ENCODE measurements around the gene JADE3. TPM values are rescaled to one million over a fixed set of nuclear protein-coding genes. Genes with fewer than 3 reads are reported as not detected.

The JADE3 gene
- total and polyA plus RNA-seq, 2 experiments from 2014 or later: 6.0 to 8.6 TPM

DNA sequence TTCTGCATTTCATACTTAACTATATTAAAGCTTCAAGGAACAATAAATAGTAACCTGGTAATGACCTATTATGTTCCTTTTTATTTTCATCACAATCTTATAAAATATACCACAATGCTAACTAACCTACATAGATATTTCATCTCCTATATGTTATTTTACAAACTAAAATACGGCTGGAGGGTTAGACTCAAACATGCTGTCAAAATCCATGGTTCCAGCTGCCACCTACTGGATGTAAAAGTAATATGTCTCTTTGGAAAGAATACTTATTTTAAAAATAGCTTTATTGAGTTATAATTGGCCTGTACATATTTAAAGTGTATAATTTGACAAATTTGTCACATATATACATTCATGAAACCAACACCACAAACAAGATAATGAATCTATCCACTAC lies 181.0 kb downstream of the JADE3 start:
- no peaks in the 10 kb centered on the region for H3K27me3 ChIP-seq
- H3K4me1 ChIP-seq (ENCODE audit: low read depth): no peaks in the 10 kb centered on the region
- H3K4me3 ChIP-seq: no peak overlapping the region
- TF ChIP-seq, protein P1, sequence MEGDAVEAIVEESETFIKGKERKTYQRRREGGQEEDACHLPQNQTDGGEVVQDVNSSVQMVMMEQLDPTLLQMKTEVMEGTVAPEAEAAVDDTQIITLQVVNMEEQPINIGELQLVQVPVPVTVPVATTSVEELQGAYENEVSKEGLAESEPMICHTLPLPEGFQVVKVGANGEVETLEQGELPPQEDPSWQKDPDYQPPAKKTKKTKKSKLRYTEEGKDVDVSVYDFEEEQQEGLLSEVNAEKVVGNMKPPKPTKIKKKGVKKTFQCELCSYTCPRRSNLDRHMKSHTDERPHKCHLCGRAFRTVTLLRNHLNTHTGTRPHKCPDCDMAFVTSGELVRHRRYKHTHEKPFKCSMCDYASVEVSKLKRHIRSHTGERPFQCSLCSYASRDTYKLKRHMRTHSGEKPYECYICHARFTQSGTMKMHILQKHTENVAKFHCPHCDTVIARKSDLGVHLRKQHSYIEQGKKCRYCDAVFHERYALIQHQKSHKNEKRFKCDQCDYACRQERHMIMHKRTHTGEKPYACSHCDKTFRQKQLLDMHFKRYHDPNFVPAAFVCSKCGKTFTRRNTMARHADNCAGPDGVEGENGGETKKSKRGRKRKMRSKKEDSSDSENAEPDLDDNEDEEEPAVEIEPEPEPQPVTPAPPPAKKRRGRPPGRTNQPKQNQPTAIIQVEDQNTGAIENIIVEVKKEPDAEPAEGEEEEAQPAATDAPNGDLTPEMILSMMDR (IDR thresholded peaks at IDR 0.05; ENCODE audit: low read depth, low read length): peak; percentile 41
- no peaks in the 10 kb centered on the region for H3K9me3 ChIP-seq (ENCODE audit: low read depth)
- no peaks in the 10 kb centered on the region for H3K36me3 ChIP-seq
- no peak overlapping the region for H3K27ac ChIP-seq
- DNase-seq (ENCODE audit: low read depth in 1 of 2, low spot score in 1 of 2): peak; percentile 39 to 53

DNA sequence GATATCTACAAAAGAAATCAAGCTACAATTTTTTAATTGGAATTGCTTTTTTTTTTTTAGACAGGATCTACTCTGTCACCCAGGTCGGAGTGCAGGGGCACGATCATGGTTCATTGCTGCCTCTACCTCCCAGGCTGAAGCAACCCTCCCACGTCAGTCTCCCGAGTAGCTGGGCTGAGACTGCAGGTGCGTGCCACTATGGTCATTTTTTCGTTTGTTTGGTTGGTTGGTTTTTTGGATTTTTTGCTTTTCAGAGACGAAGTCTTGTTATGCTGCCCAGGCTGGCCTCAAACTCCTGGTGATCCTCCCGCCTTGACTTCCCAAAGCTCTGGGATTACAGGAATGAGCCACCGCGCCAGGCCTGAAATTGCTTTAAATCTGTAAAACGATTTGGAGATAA lies 181.6 kb downstream of the JADE3 start:
- no peaks in the 10 kb centered on the region for H3K27me3 ChIP-seq
- no peak overlapping the region for H3K27ac ChIP-seq
- no peaks in the 10 kb centered on the region for H3K4me1 ChIP-seq (ENCODE audit: low read depth)
- no peaks in the 10 kb centered on the region for H3K9me3 ChIP-seq (ENCODE audit: low read depth)
- no peaks in the 10 kb centered on the region for H3K36me3 ChIP-seq
- TF ChIP-seq, protein P1 (IDR thresholded peaks at IDR 0.05; ENCODE audit: low read depth, low read length): no peak
- no peak for DNase-seq (ENCODE audit: low read depth in 1 of 2, low spot score in 1 of 2)
- no peak overlapping the region for H3K4me3 ChIP-seq

DNA sequence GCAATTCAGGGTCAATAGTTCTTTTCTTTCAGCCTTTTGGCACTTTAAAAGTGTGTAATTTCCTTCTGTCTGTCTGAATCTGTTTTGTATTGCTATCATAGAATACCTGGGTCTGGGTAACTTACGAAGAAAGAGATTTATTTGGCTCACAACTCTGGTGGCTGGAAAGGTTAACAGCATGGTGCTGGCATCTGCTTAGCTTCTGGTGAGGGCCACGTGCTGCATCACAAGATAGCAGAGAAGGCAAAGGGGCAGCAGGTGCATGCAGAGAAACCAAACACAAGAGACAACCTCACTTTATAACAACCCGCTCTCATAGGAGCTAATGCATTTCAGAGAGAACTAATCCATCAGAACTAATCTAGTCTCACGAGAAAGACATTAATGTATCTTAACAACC lies 184.8 kb downstream of the JADE3 start:
- no peaks in the 10 kb centered on the region for H3K4me1 ChIP-seq (ENCODE audit: low read depth)
- TF ChIP-seq, protein P1 (IDR thresholded peaks at IDR 0.05; ENCODE audit: low read depth, low read length): no peak
- no peak overlapping the region for H3K4me3 ChIP-seq
- no peaks in the 10 kb centered on the region for H3K36me3 ChIP-seq
- H3K27me3 ChIP-seq: no peaks in the 10 kb centered on the region
- H3K27ac ChIP-seq: no peak overlapping the region
- DNase-seq (ENCODE audit: low read depth in 1 of 2, low spot score in 1 of 2): no peak
- no peaks in the 10 kb centered on the region for H3K9me3 ChIP-seq (ENCODE audit: low read depth)

DNA sequence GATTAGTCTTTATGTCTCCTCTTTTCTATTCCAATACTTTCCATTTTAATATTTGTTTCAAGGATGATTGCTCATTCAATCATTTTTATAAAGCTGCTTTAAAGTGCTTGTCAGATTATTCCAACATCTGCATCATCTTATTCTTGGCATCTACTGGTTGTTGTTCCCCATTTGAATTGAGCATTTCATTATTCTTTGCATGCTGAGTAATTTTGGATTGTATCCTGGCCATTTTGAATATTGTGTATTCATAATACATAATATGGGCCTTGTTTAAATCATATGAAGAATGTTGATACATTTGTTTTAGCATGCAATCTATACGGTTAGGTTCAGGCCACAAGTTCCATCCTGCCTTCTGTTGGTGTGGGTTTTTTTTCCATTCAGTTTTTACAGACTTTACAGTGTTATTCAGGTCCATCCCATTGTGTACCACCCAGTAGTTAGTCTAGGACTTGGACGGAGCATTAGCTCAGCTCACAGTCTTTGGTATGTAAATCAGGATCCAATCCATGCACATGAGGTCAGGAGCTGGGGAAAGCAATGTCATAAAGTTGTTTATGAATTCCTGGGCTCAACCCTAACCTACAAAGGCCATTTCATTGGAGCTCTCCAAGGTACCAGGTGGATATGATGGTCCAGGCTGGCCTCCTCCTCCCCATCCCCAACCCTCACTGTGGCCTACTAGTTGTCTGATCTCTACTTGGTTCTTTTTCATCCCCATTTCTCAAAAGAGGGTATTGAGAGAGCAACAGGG lies 186.3 kb downstream of the JADE3 start:
- no peaks in the 10 kb centered on the region for H3K36me3 ChIP-seq
- H3K4me3 ChIP-seq: no peak overlapping the region
- TF ChIP-seq, protein P1 (IDR thresholded peaks at IDR 0.05; ENCODE audit: low read depth, low read length): no peak
- no peaks in the 10 kb centered on the region for H3K4me1 ChIP-seq (ENCODE audit: low read depth)
- DNase-seq (ENCODE audit: low read depth in 1 of 2, low spot score in 1 of 2): no peak
- no peaks in the 10 kb centered on the region for H3K27me3 ChIP-seq
- no peak overlapping the region for H3K27ac ChIP-seq
- H3K9me3 ChIP-seq (ENCODE audit: low read depth): no peaks in the 10 kb centered on the region

DNA sequence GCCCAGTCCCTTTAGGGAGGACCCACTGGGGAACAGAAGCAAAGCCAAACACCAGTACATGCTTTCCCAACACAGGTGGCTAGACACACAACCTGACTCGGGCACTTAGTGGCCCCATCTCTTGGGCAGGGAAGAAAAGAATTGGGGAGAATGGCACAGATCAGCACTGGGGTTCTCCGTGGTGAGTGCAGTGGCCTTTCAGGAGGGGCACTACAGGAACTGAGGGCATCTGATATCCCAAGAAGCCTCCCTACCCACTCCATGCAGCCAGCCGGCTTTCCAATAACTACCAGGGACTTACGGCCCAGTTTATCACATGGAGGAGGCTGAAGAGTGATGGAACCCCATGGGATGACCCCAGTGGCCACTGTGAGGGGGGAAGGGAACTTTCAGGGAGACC lies 189.0 kb downstream of the JADE3 start:
- no peaks in the 10 kb centered on the region for H3K9me3 ChIP-seq (ENCODE audit: low read depth)
- no peak overlapping the region for H3K27ac ChIP-seq
- TF ChIP-seq, protein P1 (IDR thresholded peaks at IDR 0.05; ENCODE audit: low read depth, low read length): no peak
- no peaks in the 10 kb centered on the region for H3K27me3 ChIP-seq
- no peaks in the 10 kb centered on the region for H3K36me3 ChIP-seq
- no peaks in the 10 kb centered on the region for H3K4me1 ChIP-seq (ENCODE audit: low read depth)
- H3K4me3 ChIP-seq: no peak overlapping the region
- no peak for DNase-seq (ENCODE audit: low read depth in 1 of 2, low spot score in 1 of 2)

Other genes starting within 250 kb of the JADE3 start
- 16.6 and 19.6 TPM in 2 replicates for gene SLC9A7, start 153.3 kb upstream of the JADE3 start, total RNA-seq
- 2.2 and 4.3 TPM in 2 replicates for gene SLC9A7, start 153.3 kb upstream of the JADE3 start, polyA plus RNA-seq
- 2.4 and 2.7 TPM in 2 replicates for gene RP2, start 75.4 kb upstream of the JADE3 start, total RNA-seq
- 3.8 and 5.4 TPM in 2 replicates for gene RP2, start 75.4 kb upstream of the JADE3 start, polyA plus RNA-seq
- gene RGN, start 166.0 kb downstream of the JADE3 start, total RNA-seq: 5.7 and 15.4 TPM in 2 replicates
- 7.4 and 31.6 TPM in 2 replicates for gene RGN, start 166.0 kb downstream of the JADE3 start, polyA plus RNA-seq
- 87.2 and 156 TPM in 2 replicates for gene NDUFB11, start 232.3 kb downstream of the JADE3 start, total RNA-seq
- 244 and 269 TPM in 2 replicates for gene NDUFB11, start 232.3 kb downstream of the JADE3 start, polyA plus RNA-seq
- gene RBM10, start 232.8 kb downstream of the JADE3 start, total RNA-seq: 64.7 and 70.0 TPM in 2 replicates
- 48.7 and 52.5 TPM in 2 replicates for gene RBM10, start 232.8 kb downstream of the JADE3 start, polyA plus RNA-seq